H1 (cell line): ENCODE data around the gene SDSL. TPM values are rescaled to one million over a fixed set of nuclear protein-coding genes. Genes with fewer than 3 reads are reported as not detected.
A peak's percentile ranks its signal among the peaks of the same experiment; 100 is the strongest.

Experiments used
- CTCF ChIA-PET: fragments of 300-600 bp; sonication (Branson Sonifier 250); formaldehyde crosslinking; loops from one replicate; lab custom pipeline; 2021; ENCODE audit not compliant: partially characterized antibody; lab: Charles Lee
- POLR2A ChIA-PET: fragments of 300-600 bp; sonication (Branson Sonifier 250); formaldehyde crosslinking; loops from one replicate; lab custom pipeline; 2021; ENCODE audit warnings: inconsistent platforms; ENCODE audit not compliant: partially characterized antibody; lab: Charles Lee
- DNase-seq, 2 experiments: peaks; one replicate each; pipeline versions ENCODE4 v3.0.0 to v3.0.0-alpha.2; 2010 to 2022; ENCODE audit warnings: low spot score in 2 of 2, low read depth in 1 of 2, mixed read lengths in 1 of 2
- FAIRE-seq: peaks from 2 replicates; lab custom pipeline; 2011; peaks lifted over from hg19 to GRCh38; lab: Jason Lieb, UNC
- H2AFZ ChIP-seq: 2 replicates; pipeline ENCODE4 v1.8.1; 2012; ENCODE audit warnings: low read length, inconsistent platforms
- H2AK5ac ChIP-seq: 2 replicates; pipeline ENCODE4 v1.6.1; 2013; ENCODE audit warnings: low read depth, low read length
- H2BK120ac ChIP-seq: replicated peaks from 2 replicates; pipeline ENCODE3; 2013; ENCODE audit warnings: low read depth, low read length, inconsistent platforms
- H2BK12ac ChIP-seq: 2 replicates; pipeline ENCODE4 v1.6.1; 2013; ENCODE audit warnings: low read depth, low read length
- H2BK15ac ChIP-seq: 2 replicates; pipeline ENCODE4 v1.6.1; 2013; ENCODE audit warnings: low read length
- H2BK20ac ChIP-seq: 2 replicates; pipeline ENCODE4 v1.6.1; 2013; ENCODE audit warnings: low read length
- H2BK5ac ChIP-seq: 2 replicates; pipeline ENCODE4 v1.6.1; 2013; ENCODE audit warnings: low read depth, low read length
- H3K14ac ChIP-seq: 2 replicates; pipeline ENCODE4 v1.6.1; 2013; ENCODE audit warnings: inconsistent platforms; ENCODE audit not compliant: insufficient read length
- H3K18ac ChIP-seq: 2 replicates; pipeline ENCODE4 v1.6.1; 2013; ENCODE audit warnings: low read length; ENCODE audit errors: extremely low read depth
- H3K23ac ChIP-seq: 2 replicates; pipeline ENCODE4 v1.6.1; 2013; ENCODE audit warnings: inconsistent platforms; ENCODE audit not compliant: insufficient read length
- H3K23me2 ChIP-seq: 2 replicates; pipeline ENCODE4 v1.6.1; 2013; ENCODE audit warnings: low read depth, low read length
- H3K27ac ChIP-seq: 2 replicates; pipeline ENCODE4 v1.6.1; 2011; ENCODE audit warnings: low read depth, low read length, inconsistent platforms
- H3K27me3 ChIP-seq, 4 experiments: replicated peaks in 1 of 4; 1 replicate in 1 of 4; 2 replicates in 3 of 4; pipeline versions ENCODE4 v1.6.1 to v1.8.1; 2011 to 2013; ENCODE audit warnings: low read length in 3 of 4, mild to moderate bottlenecking in 3 of 4, inconsistent platforms in 2 of 4, mixed read lengths in 2 of 4, moderate library complexity in 1 of 4; ENCODE audit not compliant: control insufficient read depth in 3 of 4, insufficient read depth in 3 of 4; ENCODE audit errors: extremely low read depth in 1 of 4
- H3K36me3 ChIP-seq, 4 experiments: 2 replicates each; pipeline versions ENCODE4 v1.6.1 to v1.8.1; 2011 to 2013; ENCODE audit warnings: mild to moderate bottlenecking in 4 of 4, low read length in 3 of 4, moderate library complexity in 2 of 4, control low read depth in 1 of 4, inconsistent platforms in 1 of 4; ENCODE audit not compliant: insufficient read depth in 4 of 4, control insufficient read depth in 2 of 4
- H3K4ac ChIP-seq: replicated peaks from 2 replicates; pipeline ENCODE3; 2013; ENCODE audit warnings: low read length, low read depth, mixed read lengths, inconsistent platforms; ENCODE audit not compliant: insufficient read length
- H3K4me1 ChIP-seq, 4 experiments: replicated peaks in 1 of 4; 1 replicate in 1 of 4; 2 replicates in 3 of 4; pipeline versions ENCODE4 v1.6.1 to v1.8.1; 2011 to 2013; ENCODE audit warnings: low read length in 3 of 4, inconsistent platforms in 2 of 4, mixed read lengths in 1 of 4; ENCODE audit not compliant: insufficient read depth in 4 of 4, control insufficient read depth in 3 of 4
- H3K4me2 ChIP-seq, 2 experiments: 2 replicates each; pipeline versions ENCODE4 v1.6.1 to v1.8.1; 2011 to 2013; ENCODE audit warnings: low read depth in 2 of 2, low read length in 2 of 2, control low read depth in 1 of 2, inconsistent platforms in 1 of 2, mild to moderate bottlenecking in 1 of 2; ENCODE audit not compliant: insufficient read depth in 1 of 2
- H3K4me3 ChIP-seq, 4 experiments: fragments of 200-600, 300-600 bp in 1 of 4; sonication (generic), shearing (Covaris generic), sonication (Bioruptor Twin) in 1 of 4; 2 replicates each; pipeline versions ENCODE4 v1.5.1 to v1.8.1; 2011 to 2016; ENCODE audit warnings: low read length in 4 of 4, low read depth in 3 of 4, control low read depth in 2 of 4, inconsistent platforms in 2 of 4, mild to moderate bottlenecking in 2 of 4, mixed read lengths in 1 of 4, moderate library complexity in 1 of 4; ENCODE audit not compliant: insufficient read depth in 2 of 4; ENCODE audit errors: extremely low read depth in 1 of 4
- H3K56ac ChIP-seq: replicated peaks from 2 replicates; pipeline ENCODE3; 2013; ENCODE audit warnings: low read depth, mild to moderate bottlenecking, mixed read lengths, low read length, inconsistent platforms; ENCODE audit not compliant: insufficient read length
- H3K79me1 ChIP-seq: 2 replicates; pipeline ENCODE4 v1.6.1; 2013; ENCODE audit warnings: low read depth, low read length, control low read depth
- H3K79me2 ChIP-seq, 2 experiments: 2 replicates each; pipeline versions ENCODE4 v1.6.1 to v1.8.1; 2012 to 2013; ENCODE audit warnings: low read length in 2 of 2, mild to moderate bottlenecking in 2 of 2, inconsistent platforms in 1 of 2; ENCODE audit not compliant: insufficient read depth in 2 of 2, control insufficient read depth in 1 of 2
- H3K9ac ChIP-seq, 4 experiments: replicated peaks in 1 of 4; 1 replicate in 1 of 4; 2 replicates in 3 of 4; pipeline versions ENCODE4 v1.6.1 to v1.8.1; 2011 to 2013; ENCODE audit warnings: low read depth in 3 of 4, low read length in 3 of 4, control low read depth in 2 of 4, mild to moderate bottlenecking in 2 of 4, moderate library complexity in 2 of 4, inconsistent platforms in 1 of 4; ENCODE audit errors: extremely low read depth in 1 of 4
- H3K9me3 ChIP-seq, 2 experiments: 2 replicates each; pipeline versions ENCODE4 v1.6.1 to v1.8.1; 2012 to 2013; ENCODE audit warnings: mild to moderate bottlenecking in 2 of 2, moderate library complexity in 2 of 2, control low read depth in 1 of 2, inconsistent platforms in 1 of 2, low read depth in 1 of 2, low read length in 1 of 2, mixed read lengths in 1 of 2; ENCODE audit not compliant: insufficient read depth in 2 of 2
- H4K20me1 ChIP-seq, 2 experiments: replicated peaks in 1 of 2; 2 replicates each; pipeline versions ENCODE3 to v1.8.1; 2011 to 2013; ENCODE audit warnings: inconsistent platforms in 2 of 2, low read length in 2 of 2, mild to moderate bottlenecking in 1 of 2; ENCODE audit not compliant: insufficient read depth in 2 of 2, control insufficient read depth in 1 of 2
- H4K5ac ChIP-seq: 2 replicates; pipeline ENCODE4 v1.6.1; 2013; ENCODE audit warnings: low read length, low read depth, mixed read lengths, inconsistent platforms; ENCODE audit not compliant: insufficient read length
- H4K8ac ChIP-seq: 2 replicates; pipeline ENCODE4 v1.8.0; 2013; ENCODE audit warnings: mild to moderate bottlenecking, moderate library complexity, low read length, inconsistent platforms; ENCODE audit not compliant: insufficient read depth; ENCODE audit errors: extremely low read depth
- H4K91ac ChIP-seq: replicated peaks from 2 replicates; pipeline ENCODE3; 2013; ENCODE audit warnings: low read length, mixed read lengths, inconsistent platforms; ENCODE audit not compliant: insufficient read length
- ATF2 ChIP-seq: IDR thresholded peaks from 2 replicates; pipeline ENCODE4 v1.6.1; 2012; ENCODE audit warnings: low read length, inconsistent platforms
- CBX8 ChIP-seq: fragments of 300-800, 300-1000 bp; sonication (generic); IDR thresholded peaks from 2 replicates; pipeline ENCODE4 v1.7.1; 2016; ENCODE audit warnings: low read depth, low read length, borderline replicate concordance
- EZH2 ChIP-seq: fragments of 200-600 bp; sonication (generic); IDR thresholded peaks from 2 replicates; pipeline ENCODE4 v1.7.1; 2012; ENCODE audit warnings: low read depth, mild to moderate bottlenecking, moderate library complexity, low read length, inconsistent platforms; ENCODE audit not compliant: severe bottlenecking
- WGBS, 2 experiments: shearing (Covaris generic) in 1 of 2; methylation state at CpG; one replicate each; pipeline versions ENCODE4 v1.1.6 to v1.1.7; 2013 to 2015; ENCODE audit warnings: low lambda C conversion rate in 2 of 2, mixed read lengths in 2 of 2, inconsistent platforms in 1 of 2, low coverage in 1 of 2, missing lambda C conversion rate in 1 of 2; ENCODE audit not compliant: insufficient replicate concordance in 2 of 2, insufficient coverage in 1 of 2, insufficient read length in 1 of 2; ENCODE audit errors: extremely low coverage in 1 of 2, missing lambda C conversion rate in 1 of 2; 5-methylcytosine and 5-hydroxymethylcytosine counted together
- polyA plus RNA-seq, 7 experiments: library from polyadenylated mRNA; depleted of rRNA in 3 of 7; stranded (reverse) in 5 of 7; unstranded in 2 of 7; fragments of >200 nt in 5 of 7; fragments of 200-250 nt in 2 of 7; gene quantifications; 1 replicate in 5 of 7; 2 replicates in 1 of 7; 4 replicates in 1 of 7; pipeline versions ENCODE4 v1.2.1 to v1.2.3, GENCODE V29; 2011 to 2013; ENCODE audit warnings: missing spikeins in 2 of 7, mixed read lengths in 2 of 7
- total RNA-seq: library from RNA; stranded (reverse); fragmentation: NEBNext Ultra II Directional; extraction: Animal tissue kit (Norgen Biotek cat#: 25700); gene quantifications from 2 replicates; pipeline ENCODE4 v1.2.1, GENCODE V29; 2021

SDSL gene
- total and polyA plus RNA-seq, 2 of the 8 experiments (the other 6 are each of a cell fraction or from before 2014, with no cell fraction given) = 0.69 to 1.3 TPM

- Histone ChIP-seq H4K8ac (no peak overlapping the region; the same call in 1 of the 2 replicates), H3K23ac (no peak overlapping the region), H4K91ac (no peak overlapping the region), H2AFZ (no peak overlapping the region), H3K4me1 (peaks cover 4 to 81% (median 49%) of the 10 kb centered on the region in 4 experiments), H2BK120ac (no peak overlapping the region), H3K9me3 (no peaks in the 10 kb centered on the region), H2BK12ac (peak overlapping the region; percentile 77), H2BK20ac (peak overlapping the region; percentile 18; the same call in 1 of the 2 replicates), H3K4me3 (peak overlapping the region; percentile 52 to 66 (median 60); a peak in 6 of 8 replicates), H3K23me2 (peaks cover 25% of the 10 kb centered on the region; the same call in 1 of the 2 replicates), H3K79me1 (no peaks in the 10 kb centered on the region), H2BK5ac (0 out of 2 replicates have a peak overlapping the region, but pooled peaks have one; percentile 5), H3K79me2 (peaks cover 0 to 6% of the 10 kb centered on the region in 2 experiments; a peak in 2 of 4 replicates), H3K9ac (peak overlapping the region in 1 of 4 experiments; percentile 52; a peak in 1 of 7 replicates), H3K36me3 (peaks cover 3 to 64% (median 5%) of the 10 kb centered on the region in 4 experiments; a peak in 5 of 8 replicates), H3K56ac (no peak overlapping the region), H3K27me3 (peaks cover 92 to 100% (median 99%) of the 10 kb centered on the region in 4 experiments), H3K27ac (no peak overlapping the region), H3K4ac (no peak overlapping the region), H3K18ac (peak overlapping the region; percentile 79; the same call in 1 of the 2 replicates), H4K20me1 (peaks cover 27 to 39% of the 10 kb centered on the region in 2 experiments), H2BK15ac (peak overlapping the region; percentile 81; the same call in 1 of the 2 replicates), H2AK5ac (peak overlapping the region; percentile 94; the same call in 1 of the 2 replicates), H4K5ac (no peak overlapping the region), H3K14ac (no peak overlapping the region), H3K4me2 (peak overlapping the region; percentile 93 to 97)
- TF ChIP-seq CBX8 (0 out of 2 replicates have a peak, but pooled peaks have one; percentile 8), ATF2 (no peak), EZH2 (peak; percentile 20)
- CTCF ChIA-PET = interaction anchor here (0.8 to 9.0 kb wide), 9 partner anchors 8 to 178 kb away, joined by 3 to 79 read pairs (median 4); no protein-coding TSS in a partner anchor
- POLR2A ChIA-PET = interaction anchor here (1.1 to 2.3 kb wide), 3 partner anchors 8 to 141 kb away, joined by 3 to 15 read pairs (median 4); no protein-coding TSS in a partner anchor
- WGBS, 2 experiments = 16% methylated on average over 17 of the region's 17 CpGs; no CpG with 5 or more reads in 1 of the 2 experiments
- FAIRE-seq = no peak
- DNase-seq = no peak
Measured at GRCh38 chr12:113469224-113469948, 47.2 kb downstream of the SDSL start.
